Muscle of arm (tissue), 12 donors: Measurements from ENCODE around the gene UBE2J1. TPM values are rescaled to one million over a fixed set of nuclear protein-coding genes. Genes with fewer than 3 reads are reported as not detected.

Experiments
- DNase-seq: peaks from one replicate; pipeline ENCODE4 v3.0.0-alpha.2; 2013
- polyA plus RNA-seq, 12 donors: library from polyadenylated mRNA; unstranded; fragments of 120-200 nt; gene quantifications; one replicate each; pipeline ENCODE4 v1.2.1, GENCODE V29; 2013; ENCODE audit not compliant: insufficient read length in 12 of 12

The UBE2J1 gene
- polyA plus RNA-seq, 12 donors, result 36.8 to 50.7 (median 45.2) TPM; not detected in 1

DNA sequence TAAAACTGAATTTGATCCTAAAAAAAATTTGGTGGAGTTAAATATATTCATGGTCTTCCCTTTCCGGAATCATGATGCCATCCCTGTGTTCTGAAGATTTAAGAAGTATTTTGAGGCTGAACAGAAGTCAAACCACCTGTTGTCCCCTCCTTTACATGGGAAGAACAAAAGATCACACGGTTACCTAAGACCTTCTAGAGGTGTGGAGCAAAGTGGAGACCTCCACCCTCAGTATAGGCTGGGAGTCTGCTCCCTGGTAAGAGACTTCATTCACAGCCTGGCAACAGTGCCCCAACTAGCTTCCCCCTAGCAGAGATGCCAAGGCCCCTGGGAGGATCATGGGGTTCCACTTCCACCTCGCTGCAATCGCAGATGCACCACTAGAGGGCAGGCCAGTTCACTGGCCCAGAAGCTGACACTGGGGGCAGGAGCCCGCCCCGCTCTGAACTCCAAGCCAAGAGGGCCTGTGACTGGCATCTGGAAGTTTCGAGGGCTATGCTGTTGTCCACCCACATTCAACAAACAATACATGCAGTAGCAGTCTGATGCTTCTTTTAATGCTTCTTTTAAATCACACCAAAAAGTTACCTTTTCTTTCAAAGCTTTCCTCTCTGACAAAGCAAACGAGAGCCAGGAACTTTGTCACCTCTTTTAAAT lies 19.5 kb upstream of the UBE2J1 start:
- DNase-seq, result peak; percentile 43

DNA sequence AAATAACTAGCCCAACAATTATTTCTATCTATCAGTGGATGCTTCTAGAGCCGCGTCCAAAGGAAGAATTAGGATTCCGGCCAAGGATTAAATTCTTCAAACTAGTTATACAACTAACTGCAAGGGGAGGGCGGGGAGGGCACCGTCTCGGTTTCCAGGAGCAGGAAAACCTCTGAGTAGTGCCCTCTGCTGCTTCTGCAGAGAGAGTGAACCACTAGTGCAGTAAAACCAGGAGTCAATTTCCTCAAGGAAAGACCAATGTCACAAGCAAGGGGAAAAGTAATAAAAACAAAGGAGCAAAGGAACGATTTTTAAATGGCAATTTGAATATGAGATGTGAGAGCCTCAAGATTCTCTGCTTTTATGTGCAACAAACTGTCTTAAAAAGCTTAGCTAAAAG lies 16.5 kb upstream of the UBE2J1 start:
- DNase-seq, result no peak

DNA sequence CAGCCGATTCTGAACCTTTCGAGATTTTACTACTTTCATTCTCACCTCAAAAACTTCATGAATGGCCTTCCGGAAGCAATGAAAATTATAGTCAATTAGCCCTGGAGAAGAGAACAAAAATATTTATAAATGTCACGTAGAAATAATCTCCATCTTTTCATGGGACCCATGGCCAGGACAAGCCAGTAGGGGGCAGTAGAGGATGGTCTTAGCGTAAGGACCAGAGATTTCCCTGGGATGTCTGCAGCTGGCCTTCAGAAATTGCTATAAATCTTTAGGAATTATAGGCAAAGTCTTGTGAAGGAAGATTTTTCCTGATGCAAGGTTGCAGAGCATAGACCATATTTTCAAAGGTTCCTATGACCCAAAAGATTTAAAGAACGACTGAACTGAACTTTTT lies 15.6 kb upstream of the UBE2J1 start:
- DNase-seq, result peak; percentile 67

DNA sequence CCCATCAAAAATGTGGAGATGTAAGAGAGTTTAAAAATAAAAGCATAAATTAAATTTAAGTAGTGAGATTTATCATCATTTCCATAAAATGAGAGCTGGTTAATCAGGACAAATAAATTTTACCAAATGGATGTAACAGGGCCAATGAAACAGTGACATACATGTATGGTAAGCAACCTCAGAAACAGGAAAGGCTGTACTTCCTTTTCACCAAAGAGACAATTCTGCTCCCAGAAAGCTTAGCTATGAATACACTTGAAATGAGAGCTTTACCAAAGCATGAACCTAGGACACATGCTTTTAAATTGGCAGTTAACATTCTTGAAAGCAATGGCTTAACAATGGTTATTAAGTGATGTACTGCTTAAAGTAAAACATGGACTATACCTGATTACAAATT lies 12.1 kb upstream of the UBE2J1 start:
- DNase-seq, result no peak

DNA sequence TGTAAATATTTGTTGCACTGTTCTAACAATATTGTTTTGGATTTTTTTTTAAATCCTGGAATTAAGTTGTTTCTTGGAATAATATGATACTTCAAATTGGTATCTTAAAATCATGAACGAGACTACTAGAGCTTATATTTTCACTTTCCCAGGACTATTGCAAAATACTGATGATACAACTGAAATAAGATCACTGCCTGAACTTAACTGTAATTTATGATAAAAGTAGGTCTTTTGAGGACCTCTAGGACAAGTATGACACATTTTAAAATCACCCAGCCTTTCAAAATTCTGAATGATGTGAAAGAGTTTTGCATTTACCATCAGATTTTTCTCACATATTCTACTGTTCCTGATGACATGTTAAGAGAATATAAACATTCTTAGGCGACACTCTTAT lies 8.6 kb upstream of the UBE2J1 start:
- no peak for DNase-seq

DNA sequence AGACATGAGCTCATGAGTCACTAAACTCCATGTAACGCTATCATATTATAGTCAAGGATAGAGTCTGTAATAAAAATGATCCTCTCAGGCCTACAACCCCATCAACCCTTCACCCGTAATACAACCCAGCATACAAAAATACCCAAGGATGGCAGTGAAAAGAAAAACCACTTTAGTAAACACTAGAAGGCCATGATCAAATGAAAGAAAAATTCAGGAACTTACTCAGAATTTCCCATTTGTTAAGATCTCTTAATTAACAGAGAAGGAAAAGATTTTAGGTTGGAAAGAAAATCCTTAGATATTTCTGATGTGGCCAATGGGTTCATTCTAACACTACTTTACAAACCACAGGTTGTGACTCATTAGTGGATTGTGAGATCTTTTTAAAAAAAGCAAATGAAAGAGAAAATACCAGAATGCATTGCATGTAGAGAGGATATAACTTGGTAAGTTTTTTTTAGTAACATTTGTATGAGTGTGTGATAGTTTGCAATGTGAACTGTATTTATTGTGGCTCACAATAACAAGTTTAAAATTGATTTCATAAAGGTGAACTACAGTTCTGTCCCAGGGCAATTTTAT lies 8.0 kb upstream of the UBE2J1 start:
- no peak for DNase-seq

DNA sequence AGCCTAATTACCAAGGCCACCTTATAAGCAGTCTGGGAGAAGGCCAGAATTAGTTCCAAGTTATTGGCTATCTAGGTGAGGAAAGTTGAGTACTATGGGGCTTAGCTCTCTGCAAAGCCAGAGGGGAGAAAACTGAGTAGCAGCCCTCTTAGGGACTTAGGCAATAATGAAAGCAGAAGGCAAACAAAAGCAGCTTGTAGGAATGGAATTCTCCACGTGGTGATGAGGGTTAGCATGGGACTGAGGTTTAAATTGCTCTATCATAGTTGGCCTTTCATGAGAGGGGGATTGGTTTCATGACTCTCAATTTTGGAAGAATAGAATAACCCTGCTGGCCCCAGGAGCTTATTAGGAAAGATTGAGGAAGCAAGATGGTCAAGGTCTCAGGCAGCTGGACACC lies 7.0 kb upstream of the UBE2J1 start:
- DNase-seq, result no peak

DNA sequence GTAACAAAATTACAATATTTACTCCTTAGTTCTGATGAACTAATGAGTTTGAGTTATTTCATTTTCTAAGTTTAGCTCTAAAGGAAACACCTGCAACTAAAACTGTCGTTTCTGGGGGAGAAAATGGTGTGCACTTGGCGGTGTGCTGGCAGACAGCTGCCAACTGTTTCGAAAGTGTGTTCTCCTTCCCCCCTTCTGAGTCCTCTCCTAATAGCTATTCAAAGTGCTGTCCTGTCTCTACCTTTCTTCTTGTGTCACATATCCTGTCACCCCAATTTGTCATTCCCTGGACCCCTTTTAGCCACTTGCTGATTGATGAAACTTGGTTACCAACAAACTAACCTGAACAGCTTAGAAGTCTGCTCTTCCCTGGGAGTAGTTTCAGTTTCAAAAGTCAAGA lies 4.9 kb upstream of the UBE2J1 start:
- DNase-seq, result no peak

DNA sequence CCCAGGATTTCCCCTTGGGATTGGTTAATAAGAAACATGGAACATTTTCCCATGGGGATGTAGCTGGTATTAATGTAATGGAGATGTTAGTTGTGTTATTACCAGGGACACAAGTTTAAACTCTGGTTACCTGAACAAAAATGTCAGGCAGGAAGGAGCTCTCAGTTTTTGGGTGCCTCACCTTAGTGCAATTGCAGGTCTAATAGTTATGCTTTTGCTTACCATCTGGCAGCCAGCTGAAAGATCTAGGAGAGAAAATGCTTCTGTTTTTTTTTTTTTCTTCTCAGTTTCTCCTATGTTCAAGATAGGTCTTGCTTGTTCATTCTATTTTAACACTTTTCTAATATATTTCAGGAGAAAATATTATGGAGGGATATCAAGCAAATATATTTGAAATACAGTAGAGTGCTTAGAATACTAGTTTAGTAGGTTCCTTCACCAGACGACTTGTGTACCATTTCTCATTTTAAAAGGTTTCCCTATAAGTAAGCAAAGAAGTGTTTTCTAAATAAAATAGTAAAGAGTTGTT lies 4.2 kb upstream of the UBE2J1 start:
- no peak for DNase-seq

DNA sequence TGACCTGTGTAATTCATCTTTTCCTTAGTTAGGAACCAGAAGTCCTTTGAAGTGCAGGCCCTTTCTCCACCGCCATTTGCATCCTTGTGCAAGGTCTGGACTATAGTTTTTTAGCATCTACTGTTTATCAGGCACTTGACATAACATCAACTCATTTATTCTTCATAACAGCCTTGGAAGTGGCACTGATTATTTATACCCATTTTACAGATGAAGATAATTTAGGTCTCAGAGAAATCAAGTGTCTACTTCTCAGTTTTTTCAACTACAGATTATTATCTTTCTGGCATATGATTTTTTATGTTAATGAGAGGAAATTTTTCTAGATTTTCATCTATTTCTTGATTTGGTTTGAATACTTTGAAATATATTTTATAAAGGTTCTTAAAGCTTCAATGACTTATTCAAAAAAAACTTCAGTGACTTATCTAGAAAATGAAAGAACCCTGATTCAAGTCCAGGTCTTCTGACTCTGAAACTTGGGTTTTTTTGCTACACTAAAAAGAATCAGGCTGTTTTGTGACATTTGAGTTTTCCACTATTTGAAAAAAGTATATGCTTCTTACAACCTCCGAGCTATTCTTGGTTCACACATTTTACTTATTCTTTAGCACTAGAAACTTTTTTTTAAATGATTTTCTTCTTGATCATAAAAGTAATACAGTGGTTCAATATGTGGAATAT lies 3.1 kb upstream of the UBE2J1 start:
- no peak for DNase-seq

DNA sequence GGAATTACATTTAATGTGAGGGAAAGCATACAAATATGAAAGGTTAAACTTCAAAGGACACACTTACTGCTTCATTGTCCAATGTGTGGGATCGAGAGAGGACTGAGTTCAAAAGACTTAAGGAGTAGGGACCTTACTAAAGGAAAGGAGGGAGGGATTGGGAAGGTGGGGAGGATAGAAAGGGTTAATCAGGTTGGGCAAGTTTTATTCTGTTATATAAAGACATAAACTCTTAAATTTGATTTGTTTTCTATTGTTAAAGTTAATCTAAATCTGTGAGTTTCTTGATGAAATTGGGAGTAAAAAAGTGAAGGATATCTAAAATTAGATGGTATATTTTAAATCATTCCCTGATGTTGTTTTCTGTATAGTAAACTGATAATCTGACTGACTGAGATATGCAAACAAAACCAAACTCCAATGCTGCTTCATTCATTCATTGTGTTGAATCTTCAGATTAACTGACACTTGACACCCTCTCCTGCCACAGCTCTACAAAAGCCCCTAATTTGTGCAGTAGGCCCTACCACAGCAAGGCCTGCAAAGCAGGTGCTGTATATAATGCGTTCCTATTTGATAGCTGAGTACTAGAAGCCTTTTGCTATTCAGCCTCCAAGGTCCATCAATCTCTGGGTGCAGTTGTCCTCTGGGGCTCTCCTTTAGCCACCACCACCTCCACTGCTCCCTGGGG lies 1.3 kb upstream of the UBE2J1 start:
- no peak for DNase-seq

DNA sequence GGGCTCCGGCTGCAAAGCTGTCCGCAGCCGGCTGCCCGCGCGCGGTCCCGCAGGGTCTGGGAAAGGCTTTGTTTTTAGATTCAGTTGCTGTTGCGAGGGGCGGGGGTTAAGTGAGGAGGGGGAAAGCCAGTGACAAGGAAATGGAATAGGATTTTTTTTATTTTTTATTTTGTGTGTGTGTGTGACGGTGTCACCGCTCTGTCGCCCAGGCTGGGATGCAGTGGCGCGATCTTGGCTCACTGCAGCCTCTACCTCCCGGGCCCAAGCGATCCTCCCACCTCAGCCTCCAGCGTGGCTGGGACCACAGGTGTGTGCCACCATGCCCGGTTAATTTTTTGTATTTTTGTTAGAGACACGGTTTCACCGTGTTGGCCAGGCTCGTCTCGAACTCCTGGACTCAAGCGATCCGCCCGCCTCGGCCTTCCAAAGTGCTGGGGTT lies 615 bp upstream of the UBE2J1 start:
- no peak for DNase-seq

DNA sequence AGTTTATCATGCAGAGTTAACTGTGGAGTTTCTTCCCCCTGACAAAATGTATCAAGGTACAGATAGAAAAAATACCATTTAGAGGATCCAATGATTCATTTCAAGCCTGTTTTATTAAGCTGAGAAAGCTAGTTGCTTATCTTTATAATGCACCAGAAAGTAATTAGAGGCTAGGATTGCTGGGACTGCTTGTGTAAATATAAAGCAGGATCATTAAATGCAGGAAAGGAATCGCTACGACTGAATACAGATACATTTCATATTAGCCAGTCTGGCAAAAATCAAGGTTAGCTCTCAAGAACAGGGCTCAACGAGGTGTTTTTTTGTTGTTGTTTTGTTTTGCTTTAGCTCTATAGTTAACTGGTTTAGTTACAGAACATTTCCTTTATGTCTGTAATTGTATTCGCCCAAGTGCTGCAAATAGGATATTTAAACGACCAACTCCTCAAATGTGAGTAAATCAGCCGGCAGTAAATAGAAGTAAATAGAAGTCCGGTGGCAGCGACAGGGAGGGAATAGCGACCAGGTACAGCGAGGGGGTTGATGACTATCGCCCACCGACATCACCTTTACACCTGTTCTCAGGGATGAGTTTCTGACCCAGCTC lies 748 bp downstream of the UBE2J1 start:
- DNase-seq, result peak; percentile 41

DNA sequence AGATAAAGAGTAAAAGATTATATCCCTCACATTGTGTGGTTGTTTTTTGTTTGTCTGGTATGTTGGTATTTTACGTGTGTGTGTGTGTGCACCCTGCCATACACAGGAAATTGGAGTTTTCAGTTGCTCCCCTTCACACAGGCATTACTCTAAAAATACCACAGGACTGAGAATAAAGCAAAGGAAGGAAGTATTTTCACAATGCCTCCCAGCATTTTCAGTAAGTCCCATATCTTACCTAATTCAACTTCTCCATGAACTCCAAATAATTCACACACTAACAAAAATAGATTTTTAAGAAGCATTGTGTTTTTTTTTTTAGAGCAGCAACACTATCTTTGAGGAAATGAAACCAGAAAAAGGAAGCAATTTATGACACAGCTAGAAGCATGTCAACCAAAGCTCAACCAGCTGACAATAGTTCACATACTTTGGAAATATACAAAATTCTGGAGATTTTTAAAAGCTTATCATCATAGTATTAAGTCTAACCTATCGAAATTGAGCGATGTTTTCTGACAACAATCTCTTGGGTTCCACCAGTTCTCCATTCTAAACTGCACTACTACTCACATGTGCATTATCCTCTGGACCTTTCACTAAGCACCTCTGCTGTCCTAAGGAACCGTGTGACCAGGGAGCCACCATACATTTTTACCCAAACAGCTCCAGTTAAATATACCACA lies 2.1 kb downstream of the UBE2J1 start:
- no peak for DNase-seq

DNA sequence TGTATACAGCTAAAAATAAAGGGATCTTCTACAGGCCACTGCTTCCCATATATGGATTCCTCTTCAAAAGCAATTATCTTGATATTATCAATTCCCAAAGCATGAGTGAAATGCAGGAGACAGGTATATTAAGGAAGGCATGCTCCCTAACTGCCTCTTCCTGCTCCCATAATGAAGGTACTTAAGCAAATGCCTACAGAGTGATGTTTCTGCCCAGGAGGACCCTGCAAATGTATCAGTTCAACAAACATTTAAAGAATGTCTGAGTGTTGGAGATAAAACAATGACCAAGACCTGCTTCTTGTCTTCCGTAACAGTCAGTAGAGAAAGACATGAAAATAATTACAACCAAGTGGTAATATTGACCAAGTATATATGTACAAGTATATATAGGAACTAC lies 4.2 kb downstream of the UBE2J1 start:
- DNase-seq, result no peak

DNA sequence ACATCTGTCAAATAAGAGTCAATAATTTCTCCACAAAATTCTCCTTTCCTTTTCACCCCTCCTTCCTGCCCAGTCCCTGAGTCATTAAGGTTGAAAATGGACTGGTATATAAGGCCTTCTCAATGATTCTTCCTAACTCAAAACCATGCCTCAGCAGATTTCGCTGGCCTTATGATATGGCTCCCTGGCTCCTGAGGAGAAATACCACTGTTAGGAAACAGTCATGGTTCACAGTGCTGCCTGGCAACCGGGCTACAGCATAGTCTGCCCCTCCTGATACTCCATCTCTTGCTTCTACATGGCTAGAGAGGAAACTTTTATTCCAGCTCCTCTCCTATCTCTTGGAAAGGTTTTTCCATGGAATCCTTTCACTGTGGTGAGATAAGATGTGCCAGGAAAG lies 4.7 kb downstream of the UBE2J1 start:
- no peak for DNase-seq

DNA sequence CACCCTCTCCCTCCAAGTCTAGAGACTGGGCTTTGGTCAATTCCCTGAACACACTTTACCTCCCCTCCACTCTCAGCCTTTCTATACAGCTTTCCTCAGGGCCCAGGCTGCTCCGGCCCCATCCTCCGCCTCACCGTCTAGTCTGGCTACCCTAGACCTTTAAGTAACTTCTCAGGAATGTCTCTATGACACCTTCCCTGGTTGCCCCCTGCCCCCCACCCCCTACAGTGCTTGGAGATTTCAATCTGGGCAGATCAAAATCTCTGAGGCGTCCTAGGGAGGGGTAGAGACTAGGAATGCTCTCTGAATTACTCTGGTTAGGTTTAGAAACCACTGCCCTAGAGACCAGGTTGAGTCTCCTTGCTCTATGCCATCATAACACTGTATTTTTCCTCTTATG lies 6.1 kb downstream of the UBE2J1 start:
- no peak for DNase-seq

DNA sequence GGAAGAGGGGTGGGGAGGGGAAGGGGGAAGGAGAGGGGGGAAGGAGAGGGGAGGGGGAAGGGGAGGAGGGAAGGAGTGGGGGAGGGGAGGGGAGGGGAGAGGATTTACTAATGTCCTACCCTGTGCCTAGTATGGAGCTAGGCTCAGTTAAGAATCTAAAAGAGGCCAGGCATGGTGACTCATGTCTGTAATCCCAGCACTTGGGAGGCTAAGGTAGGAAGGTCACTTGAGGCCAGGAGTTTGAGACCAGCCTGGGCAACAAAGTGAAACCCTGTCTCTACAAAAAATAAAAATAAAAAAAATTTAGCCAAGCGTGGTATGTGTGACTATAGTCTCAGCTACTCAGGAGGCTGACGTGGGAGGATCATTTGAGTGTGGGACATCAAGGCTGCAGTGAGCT lies 13.0 kb downstream of the UBE2J1 start:
- DNase-seq, result no peak

DNA sequence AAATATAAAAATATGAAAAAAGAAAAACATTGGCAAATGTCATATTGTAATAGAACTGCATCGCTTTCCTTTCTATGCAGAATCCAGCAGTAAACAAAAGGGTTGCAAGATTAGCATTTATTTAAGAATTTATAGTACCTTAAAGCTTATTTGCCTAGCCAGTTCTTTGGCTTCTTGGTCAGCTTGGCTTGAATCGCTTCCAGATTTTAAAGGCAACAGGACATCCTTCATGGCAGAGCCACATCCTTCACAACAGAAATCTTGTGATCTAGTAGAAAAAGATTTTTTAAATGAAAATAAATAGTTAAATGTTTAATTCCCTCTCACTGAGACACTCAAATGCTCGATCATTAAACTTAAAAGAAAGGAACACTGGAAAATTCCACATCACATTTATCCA lies 17.4 kb downstream of the UBE2J1 start:
- no peak for DNase-seq

DNA sequence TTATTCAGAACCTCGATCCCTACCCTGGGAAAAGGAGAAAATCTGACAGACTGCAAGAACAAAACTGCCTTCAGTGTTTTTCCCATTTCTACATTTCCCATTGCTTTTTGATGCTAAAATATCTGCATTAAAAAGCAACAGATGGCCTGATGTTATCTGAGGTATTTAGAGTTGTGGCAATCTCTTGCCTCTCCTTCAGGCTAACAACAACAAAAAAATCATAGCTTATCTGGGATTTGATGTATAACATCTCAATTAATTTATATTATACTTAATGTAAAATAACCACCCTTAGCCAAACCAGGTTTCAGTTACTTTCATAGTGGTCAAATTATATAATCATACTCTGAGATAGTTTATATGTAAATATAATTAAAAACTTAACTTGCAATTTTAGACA lies 21.6 kb downstream of the UBE2J1 start:
- DNase-seq, result no peak

DNA sequence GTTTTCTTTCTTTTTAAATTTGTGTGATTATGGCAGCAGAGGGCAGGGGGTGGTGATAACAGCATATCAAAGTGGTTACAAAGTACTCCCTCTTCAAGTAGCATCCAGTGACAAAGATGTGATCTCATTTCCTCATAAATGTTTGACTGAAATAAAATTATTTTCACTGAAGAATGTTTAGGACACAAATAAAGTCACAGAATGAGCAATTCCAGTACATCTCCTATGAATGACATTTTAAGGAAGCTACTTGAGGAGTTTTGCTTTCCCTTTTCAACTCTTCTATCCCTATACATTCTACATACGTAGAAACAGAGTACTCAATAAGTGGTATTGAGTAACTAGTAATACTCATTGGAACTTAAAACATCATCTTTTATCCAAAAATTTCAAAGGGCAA lies 23.5 kb downstream of the UBE2J1 start:
- no peak for DNase-seq

DNA sequence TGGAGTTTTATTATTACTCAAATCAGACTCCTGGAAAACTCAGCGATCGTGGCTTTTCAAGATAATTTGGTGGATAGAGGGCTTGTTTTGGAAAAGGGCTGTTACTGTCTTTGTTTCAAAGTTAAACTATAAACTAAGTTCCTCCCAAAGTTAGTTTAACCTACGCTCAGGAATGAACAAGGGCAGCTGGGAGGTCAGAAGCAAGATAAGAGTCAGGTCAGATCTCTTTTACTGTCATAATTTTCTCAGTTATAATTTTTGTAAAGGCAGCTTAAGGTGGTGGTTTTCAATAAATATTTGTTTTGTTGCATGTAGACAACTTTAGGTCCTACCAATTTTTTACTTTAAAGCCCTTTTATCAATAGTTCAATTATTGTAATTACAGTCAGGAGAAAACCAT lies 28.2 kb downstream of the UBE2J1 start:
- DNase-seq, result no peak
